22Rv1 (cell line): Measurements from ENCODE around the gene WHAMM.

ENCODE experiments used
- H3K27ac ChIP-seq: fragments of 450-650 bp; 2 replicates; pipeline ENCODE4 v1.5.1; 2017
- CTCF ChIP-seq: fragments of 450-650 bp; IDR thresholded peaks from 2 replicates; pipeline ENCODE4 v1.5.1; 2017; ENCODE audit warnings: mild to moderate bottlenecking
- ZFX ChIP-seq: fragments of 450-650 bp; IDR thresholded peaks from 2 replicates; pipeline ENCODE4 v1.6.1; 2017; ENCODE audit warnings: antibody characterized with exemption, borderline replicate concordance

Gene WHAMM

GRCh38 chr15:82771789-82772607 lies 37.4 kb upstream of the WHAMM start:
- no peak for TF ChIP-seq CTCF
- TF ChIP-seq ZFX: no peak
- no peak overlapping the region for H3K27ac ChIP-seq

DNA sequence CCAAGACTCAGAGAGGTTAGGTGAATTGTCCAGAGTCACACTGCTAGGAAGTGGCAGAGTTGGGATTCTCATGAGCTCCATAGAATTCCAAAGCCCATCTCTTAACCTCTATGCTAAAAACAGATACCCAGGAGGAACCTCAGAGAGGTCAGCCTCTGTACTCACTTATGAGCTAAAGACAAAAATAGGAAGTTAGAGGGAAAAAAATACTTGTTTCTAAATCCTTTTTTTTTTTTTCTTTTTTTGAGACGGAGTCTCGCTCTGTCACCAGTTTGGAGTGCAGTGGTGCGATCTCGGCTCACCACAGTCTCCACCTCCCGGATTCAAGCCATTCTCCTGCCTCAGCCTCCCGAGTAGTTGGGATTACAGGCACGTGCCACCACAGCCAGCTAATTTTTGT lies 34.9 kb upstream of the WHAMM start:
- no peak overlapping the region for H3K27ac ChIP-seq
- TF ChIP-seq ZFX (no peak), CTCF (no peak)

DNA sequence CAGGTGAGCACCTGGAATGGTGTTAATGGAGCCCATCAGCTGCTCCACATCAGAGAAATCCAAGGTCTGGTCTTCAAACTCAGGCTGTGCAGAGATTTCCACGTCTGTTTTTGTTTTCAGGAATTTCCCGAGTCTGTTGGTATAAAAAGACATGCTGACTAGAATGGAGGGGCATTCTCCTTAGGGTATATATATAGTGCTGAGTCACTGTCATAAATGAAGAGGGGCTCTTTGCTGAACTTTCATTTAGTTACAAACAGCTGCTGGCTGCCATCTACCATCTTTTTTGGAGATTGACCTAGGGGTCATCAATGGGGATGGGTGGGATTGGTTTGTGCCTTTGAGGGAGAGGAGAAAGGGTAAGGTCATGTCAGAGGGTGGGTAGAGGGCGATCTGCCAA lies 30.7 kb upstream of the WHAMM start:
- H3K27ac ChIP-seq: no peak overlapping the region
- TF ChIP-seq ZFX: no peak
- TF ChIP-seq CTCF: no peak

- no peak for TF ChIP-seq CTCF
- TF ChIP-seq ZFX: no peak
Observed at GRCh38 chr15:82781349-82781748, 28.1 kb upstream of the WHAMM start.

DNA sequence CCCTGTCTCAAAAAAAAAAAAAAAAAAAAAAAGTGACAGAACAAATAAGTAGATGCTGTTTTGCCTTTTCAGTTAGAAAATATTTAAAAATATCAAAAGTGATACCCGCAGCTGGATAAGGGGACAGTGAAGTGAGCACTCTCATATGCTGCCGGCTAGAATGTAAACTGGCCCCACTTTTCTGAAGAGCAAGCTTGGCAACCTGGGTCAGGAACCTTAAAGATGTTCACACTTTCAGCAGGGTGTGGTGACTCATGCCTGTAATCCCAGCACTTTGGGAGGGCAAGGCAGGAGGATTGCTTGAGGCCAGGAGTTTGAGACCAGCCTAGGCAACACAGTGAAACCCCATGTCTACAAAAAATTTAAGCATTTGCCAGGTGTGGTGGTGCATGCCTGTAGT lies 20.9 kb upstream of the WHAMM start:
- TF ChIP-seq CTCF (no peak), ZFX (no peak)

More at GRCh38 chr15:82781349-82781748, 28.1 kb upstream of the WHAMM start:
- H3K27ac ChIP-seq: no peak overlapping the region

DNA sequence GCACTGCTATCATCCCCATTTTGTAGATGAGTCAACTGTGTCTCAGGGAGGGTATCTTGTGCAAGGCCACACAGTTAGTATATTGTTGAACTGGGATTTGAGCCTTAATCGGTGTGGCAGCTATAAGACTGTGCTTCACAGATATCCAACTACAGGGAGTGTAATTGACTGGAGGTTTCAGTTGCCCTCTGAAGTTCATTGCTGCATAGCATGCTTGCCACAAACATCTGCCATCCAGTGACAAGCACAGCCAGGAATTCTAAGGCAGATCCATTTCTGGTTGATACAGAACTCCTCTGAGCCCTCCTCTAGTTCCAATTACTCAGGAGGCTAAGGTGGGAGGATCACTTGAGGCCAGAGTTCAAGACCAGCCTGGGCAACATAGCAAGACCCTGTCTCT lies 19.9 kb upstream of the WHAMM start:
- no peak for TF ChIP-seq ZFX
- no peak for TF ChIP-seq CTCF
- no peak overlapping the region for H3K27ac ChIP-seq

More for the DNA sequence above, 20.9 kb upstream of the WHAMM start:
- H3K27ac ChIP-seq: no peak overlapping the region

GRCh38 chr15:82790321-82790720 lies 19.1 kb upstream of the WHAMM start:
- H3K27ac ChIP-seq: no peak overlapping the region
- TF ChIP-seq CTCF (no peak), ZFX (no peak)
